HG03571 (cell line): Measurements from ENCODE around the gene MSANTD7.
"Not testable (repeated sequence)": the region's sequence is repeated elsewhere in the genome, so short reads cannot be mapped to it uniquely, and the experiment has no call there.

Experiments used
- ATAC-seq: cut with Tn5 transposase; IDR thresholded peaks from one replicate; pipeline ENCODE4 v1.9.1; 2021; ENCODE audit not compliant: unreplicated experiment

MSANTD7 gene

GRCh38 chr10:14837757-14838581 lies at the start of gene MSANTD7, which contains the start of the genes CDNF and HSPA14:
Gene MSANTD7, plus strand, starts transcription at chr10:14838306. Its CDS starts 3,979 bp downstream, at chr10:14842285.
Gene CDNF, minus strand, starts transcription at chr10:14838037. Its CDS starts 91 bp downstream, at chr10:14837946.
Gene HSPA14, plus strand, starts transcription at chr10:14838306. Its CDS starts 97 bp downstream, at chr10:14838403.
- peak; percentile 93 for ATAC-seq

GRCh38 chr10:14798636-14799035 lies 39.5 kb upstream of the MSANTD7 start:
- no peak for ATAC-seq

- no peak for ATAC-seq
These were observed 37.7 kb upstream of the MSANTD7 start for GRCh38 chr10:14800397-14800796.

- ATAC-seq = no peak
These were observed 36.4 kb upstream of the MSANTD7 start for GRCh38 chr10:14801723-14802122.

GRCh38 chr10:14803827-14804226 lies 34.3 kb upstream of the MSANTD7 start:
- peak; percentile 57 for ATAC-seq

GRCh38 chr10:14806318-14806717 lies 31.8 kb upstream of the MSANTD7 start:
- ATAC-seq = no peak

GRCh38 chr10:14810969-14811953 lies 26.8 kb upstream of the MSANTD7 start:
- no peak for ATAC-seq

- ATAC-seq = no peak
These were observed 25.8 kb upstream of the MSANTD7 start for GRCh38 chr10:14812271-14812670.

- no peak for ATAC-seq
These were observed 22.4 kb upstream of the MSANTD7 start for GRCh38 chr10:14815681-14816080.

- not testable (repeated sequence) for ATAC-seq
These were observed 21.4 kb upstream of the MSANTD7 start for GRCh38 chr10:14816717-14817116.

- no peak for ATAC-seq
These were observed 17.9 kb upstream of the MSANTD7 start for GRCh38 chr10:14820010-14820774.

GRCh38 chr10:14820775-14821154 lies 17.3 kb upstream of the MSANTD7 start:
- no peak for ATAC-seq

- ATAC-seq = no peak
These were observed 16.3 kb upstream of the MSANTD7 start for GRCh38 chr10:14821635-14822375.

GRCh38 chr10:14822879-14823755 lies 15.0 kb upstream of the MSANTD7 start:
- no peak for ATAC-seq

- ATAC-seq = no peak
These were observed 14.1 kb upstream of the MSANTD7 start for GRCh38 chr10:14823966-14824365.

GRCh38 chr10:14826076-14826829 lies 11.9 kb upstream of the MSANTD7 start:
- no peak for ATAC-seq

- ATAC-seq = no peak
These were observed 5.0 kb upstream of the MSANTD7 start for GRCh38 chr10:14833106-14833505.

- ATAC-seq = no peak
These were observed 1.9 kb upstream of the MSANTD7 start for GRCh38 chr10:14836208-14836607.
